LNCAP (cell line): ENCODE measurements around the gene ITGAE.

Source experiments
- CTCF ChIP-seq: fragments of 450-650 bp; IDR thresholded peaks from 2 replicates; pipeline ENCODE4 v1.5.1; 2017; ENCODE audit warnings: mild to moderate bottlenecking

ITGAE gene

GRCh38 chr17:3843935-3844516 is 43.0 kb upstream of the ITGAE start:
- TF ChIP-seq CTCF = peak; percentile 73

GRCh38 chr17:3838206-3838605 is 37.2 kb upstream of the ITGAE start:
- no peak for TF ChIP-seq CTCF

GRCh38 chr17:3836551-3836950 is 35.6 kb upstream of the ITGAE start:
- no peak for TF ChIP-seq CTCF

GRCh38 chr17:3835410-3836229 is 34.6 kb upstream of the ITGAE start:
- no peak for TF ChIP-seq CTCF

GRCh38 chr17:3834811-3835210 is 33.8 kb upstream of the ITGAE start:
- TF ChIP-seq CTCF = no peak

- no peak for TF ChIP-seq CTCF
Measured at GRCh38 chr17:3828852-3829232, 27.9 kb upstream of the ITGAE start.

- no peak for TF ChIP-seq CTCF
Measured at GRCh38 chr17:3828151-3828851, 27.3 kb upstream of the ITGAE start.
